Peyer's patch (tissue), 4 donors: Measurements from ENCODE around the gene ARSH.

Experiments
- POLR2A ChIP-seq, 2 donors: fragments of 450-650 bp; IDR thresholded peaks; one replicate each; pipeline ENCODE4 v1.5.1; 2017; ENCODE audit warnings: antibody characterized with exemption in 2 of 2, mild to moderate bottlenecking in 2 of 2, moderate library complexity in 2 of 2
- TF ChIP-seq, protein P1 (sequence below), 6 experiments: fragments of 450-650 bp in 4 of 6; fragments of 200-600 bp in 2 of 6; sonication (generic) in 1 of 6; IDR thresholded peaks; one replicate each; pipeline ENCODE4 v1.5.1; 2017 to 2019; ENCODE audit warnings: antibody characterized with exemption in 6 of 6, mild to moderate bottlenecking in 3 of 6, moderate library complexity in 1 of 6

GRCh38 chrX:2965965-2966364 lies 40.4 kb upstream of the ARSH start:
- TF ChIP-seq, protein P1, sequence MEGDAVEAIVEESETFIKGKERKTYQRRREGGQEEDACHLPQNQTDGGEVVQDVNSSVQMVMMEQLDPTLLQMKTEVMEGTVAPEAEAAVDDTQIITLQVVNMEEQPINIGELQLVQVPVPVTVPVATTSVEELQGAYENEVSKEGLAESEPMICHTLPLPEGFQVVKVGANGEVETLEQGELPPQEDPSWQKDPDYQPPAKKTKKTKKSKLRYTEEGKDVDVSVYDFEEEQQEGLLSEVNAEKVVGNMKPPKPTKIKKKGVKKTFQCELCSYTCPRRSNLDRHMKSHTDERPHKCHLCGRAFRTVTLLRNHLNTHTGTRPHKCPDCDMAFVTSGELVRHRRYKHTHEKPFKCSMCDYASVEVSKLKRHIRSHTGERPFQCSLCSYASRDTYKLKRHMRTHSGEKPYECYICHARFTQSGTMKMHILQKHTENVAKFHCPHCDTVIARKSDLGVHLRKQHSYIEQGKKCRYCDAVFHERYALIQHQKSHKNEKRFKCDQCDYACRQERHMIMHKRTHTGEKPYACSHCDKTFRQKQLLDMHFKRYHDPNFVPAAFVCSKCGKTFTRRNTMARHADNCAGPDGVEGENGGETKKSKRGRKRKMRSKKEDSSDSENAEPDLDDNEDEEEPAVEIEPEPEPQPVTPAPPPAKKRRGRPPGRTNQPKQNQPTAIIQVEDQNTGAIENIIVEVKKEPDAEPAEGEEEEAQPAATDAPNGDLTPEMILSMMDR (IDR thresholded peaks at IDR 0.05) = no peak
- no peak for TF ChIP-seq POLR2A (IDR thresholded peaks at IDR 0.05)
